GM21723 (cell line): Measurements from ENCODE around the gene ABCG1.

Experiments
- ATAC-seq: cut with Tn5 transposase; IDR thresholded peaks from one replicate; pipeline ENCODE4 v1.9.1; 2021; ENCODE audit warnings: mild to moderate bottlenecking, moderate library complexity; ENCODE audit not compliant: unreplicated experiment

Gene ABCG1

DNA sequence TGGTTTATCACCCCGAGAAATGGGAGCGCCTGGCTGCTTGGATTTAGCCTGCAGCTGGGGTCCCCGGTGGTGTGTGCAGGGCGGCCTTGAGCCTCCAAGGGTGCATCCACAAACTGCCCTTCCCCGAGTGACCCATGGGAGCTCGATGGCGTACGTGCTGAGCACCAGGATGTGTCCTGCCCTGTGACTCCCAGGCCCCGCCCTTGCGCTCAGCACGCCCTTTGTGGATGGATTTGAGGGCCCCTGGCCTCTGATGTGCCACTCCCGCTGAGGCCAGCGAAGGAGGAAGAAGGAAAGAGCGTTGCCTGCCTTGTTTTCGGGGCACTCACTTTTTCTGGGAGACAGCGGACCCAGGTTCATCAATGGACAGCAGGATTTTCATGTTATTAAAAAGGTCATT, 98.0 kb downstream of the ABCG1 start:
- ATAC-seq: no peak

DNA sequence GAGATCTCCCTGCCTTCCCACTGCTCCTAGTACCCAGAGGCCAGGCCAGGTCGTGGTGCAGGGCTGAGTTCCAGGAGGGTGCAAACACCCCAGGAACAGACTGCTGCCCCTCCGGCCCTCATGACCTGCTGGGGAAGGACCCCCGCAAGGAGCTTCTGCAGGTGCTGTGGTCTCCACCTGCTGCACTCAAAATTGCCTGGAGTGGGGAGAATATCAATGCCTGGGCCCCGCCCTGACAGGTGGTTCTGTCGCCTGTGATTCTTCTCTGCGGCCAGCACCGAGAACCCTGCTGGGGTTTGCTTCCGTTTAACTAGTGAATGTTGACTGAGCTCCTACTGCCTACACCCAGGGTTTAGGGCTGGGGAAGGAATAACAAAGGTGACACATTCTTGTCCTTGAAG, 98.4 kb downstream of the ABCG1 start:
- ATAC-seq: no peak

DNA sequence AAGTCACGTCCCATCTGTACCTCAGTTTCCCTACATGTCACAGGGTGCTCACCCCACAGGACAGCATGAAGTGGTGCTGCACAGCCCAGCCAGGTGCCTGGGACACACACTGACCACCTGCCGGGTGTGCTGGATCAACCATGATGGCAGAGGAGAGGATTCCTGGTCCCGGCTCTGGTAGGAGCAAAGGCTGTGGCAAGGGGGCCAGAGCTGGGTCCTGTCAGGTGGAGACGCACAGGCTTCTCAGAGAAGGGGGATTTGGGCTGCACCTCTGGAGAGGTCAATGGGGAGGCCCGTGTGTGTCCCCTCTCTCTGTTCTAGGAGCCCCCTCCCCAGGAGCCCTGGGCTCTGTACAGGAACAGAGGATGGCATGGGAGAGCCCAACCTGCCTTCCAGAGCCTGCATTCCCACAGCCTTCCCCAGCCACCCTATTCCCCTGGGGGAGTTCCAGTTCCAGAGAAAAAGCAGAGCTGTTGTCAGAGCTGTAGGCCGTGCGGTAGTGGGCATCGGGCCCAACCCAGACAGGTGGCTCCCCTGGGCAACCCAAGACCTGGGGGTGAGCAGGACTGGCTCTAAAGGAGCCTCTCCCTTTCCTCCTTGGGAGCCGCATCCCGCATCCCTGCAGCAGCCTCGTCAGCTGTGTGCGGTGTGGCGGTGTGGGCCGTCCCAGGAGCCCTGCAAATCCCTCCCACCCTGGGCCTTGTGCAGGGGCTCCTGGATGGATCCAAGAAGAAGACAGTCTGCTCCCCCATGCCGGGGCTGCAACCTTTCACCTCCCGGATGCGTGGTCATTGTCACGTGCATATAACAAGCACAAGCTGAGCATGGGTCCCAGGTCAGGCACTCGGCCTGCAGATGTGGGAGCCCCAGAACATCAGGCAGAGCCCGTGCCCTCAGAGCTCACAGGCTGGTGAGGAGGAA, 99.1 kb downstream of the ABCG1 start:
- ATAC-seq: no peak

DNA sequence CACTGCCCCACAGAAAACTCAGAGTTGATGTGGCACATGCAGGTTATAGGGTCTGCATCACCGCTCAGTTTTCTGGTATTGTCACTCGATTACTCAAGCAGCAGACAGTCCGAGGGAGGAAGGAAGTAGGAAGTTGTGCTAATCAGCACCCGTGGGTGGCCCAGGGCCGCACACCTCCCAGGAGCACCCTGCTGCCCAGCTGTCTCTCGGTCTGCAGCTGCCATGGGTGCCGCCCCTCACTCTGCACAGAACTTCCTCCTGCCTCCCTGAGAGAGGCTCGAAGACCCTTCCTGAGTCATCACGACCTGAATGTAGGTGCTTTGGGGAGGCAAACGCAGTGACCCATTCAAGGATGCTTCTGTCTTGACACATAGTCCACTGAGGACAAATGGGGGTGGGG, 100.4 kb downstream of the ABCG1 start:
- no peak for ATAC-seq

DNA sequence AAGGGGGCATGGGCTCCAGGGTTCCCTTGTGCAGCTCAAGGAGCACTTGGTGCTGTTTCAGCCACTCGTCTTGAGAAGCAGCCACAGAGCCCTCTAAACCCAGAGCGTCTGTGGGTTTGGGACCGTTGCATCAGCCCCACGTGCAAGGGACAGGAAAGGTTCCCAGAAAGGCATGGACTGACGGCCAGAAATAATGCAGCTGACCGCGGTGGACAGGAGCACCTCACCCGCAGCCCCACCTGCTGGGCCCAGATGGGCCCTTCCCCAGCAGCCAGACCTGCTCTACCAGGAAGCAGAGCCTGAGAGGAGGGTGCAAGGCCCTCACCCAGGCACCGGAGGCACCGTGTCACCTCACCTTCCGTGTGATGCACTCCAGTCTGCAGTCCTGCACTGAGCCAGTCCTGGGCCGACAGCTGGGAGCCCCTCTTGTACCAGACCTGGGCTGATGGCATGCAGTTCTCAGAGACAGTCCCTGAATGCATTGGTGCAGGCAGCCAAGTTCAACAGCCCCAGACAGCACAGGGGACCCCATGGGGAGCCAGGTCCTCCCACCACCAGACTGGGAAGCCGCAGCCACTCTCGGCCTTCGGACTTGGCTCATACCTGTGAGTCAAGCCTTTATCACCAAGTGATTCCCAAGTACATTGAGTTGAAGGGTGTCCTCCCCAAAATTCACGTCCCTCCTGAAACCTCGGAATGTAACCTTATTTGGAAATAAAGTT, 101.1 kb downstream of the ABCG1 start:
- no peak for ATAC-seq

DNA sequence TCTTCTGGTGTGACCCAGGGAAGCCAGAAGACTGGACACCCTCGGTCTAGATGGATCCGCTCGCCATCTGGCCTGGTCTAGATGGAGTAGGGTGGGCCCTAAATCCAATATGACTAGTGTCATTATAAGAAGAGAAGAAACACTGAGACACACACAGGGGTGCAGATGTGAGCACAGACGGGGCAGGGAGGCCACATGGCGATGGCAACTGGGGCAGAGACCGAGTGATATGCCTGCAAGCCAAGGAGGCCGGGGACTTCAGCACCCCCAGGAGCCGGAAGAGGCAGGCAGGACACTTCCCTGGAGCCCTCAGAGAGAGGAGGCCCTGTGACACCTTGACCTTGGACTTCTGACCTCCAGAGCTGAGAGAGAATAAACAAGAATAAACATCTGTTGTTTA, 101.9 kb downstream of the ABCG1 start:
- ATAC-seq: no peak

DNA sequence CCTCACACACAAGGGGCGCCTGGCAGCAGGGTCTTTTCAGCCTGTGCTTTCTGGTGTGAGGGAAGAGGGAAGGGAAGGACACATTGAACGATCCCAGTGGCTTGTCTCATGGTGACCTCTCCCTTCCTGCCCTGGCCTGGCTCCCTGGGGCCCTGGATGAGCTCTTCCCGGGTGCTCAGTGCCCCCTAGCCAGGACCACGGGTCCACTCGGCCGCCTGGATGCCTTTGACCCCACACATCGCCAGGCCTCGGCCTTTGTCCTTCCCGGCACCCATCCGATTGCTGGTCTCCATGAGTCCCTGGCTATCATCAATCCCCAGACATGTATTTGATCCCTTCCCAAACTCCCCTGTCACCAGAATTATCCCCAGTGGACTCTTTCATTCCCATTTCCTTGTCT, 102.3 kb downstream of the ABCG1 start:
- no peak for ATAC-seq

DNA sequence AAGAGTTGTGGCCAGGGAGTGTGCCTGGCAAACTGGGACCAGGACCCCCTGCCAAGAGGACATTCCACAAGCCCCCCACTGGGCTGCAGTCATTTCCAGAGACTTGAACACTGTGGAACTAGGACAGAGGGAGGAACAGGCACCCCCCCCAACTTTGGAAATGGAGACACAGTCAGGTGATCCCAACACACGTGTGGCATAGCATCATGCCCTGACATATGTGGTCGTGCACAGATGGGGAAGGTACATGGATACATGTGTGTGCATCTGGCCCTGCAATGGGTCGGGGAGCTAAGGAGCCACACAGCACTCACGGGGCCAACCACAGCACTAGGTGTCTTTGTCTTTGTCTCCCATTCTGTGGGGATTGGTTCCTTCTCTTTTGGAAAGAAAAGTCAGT, 102.9 kb downstream of the ABCG1 start:
- ATAC-seq: no peak

DNA sequence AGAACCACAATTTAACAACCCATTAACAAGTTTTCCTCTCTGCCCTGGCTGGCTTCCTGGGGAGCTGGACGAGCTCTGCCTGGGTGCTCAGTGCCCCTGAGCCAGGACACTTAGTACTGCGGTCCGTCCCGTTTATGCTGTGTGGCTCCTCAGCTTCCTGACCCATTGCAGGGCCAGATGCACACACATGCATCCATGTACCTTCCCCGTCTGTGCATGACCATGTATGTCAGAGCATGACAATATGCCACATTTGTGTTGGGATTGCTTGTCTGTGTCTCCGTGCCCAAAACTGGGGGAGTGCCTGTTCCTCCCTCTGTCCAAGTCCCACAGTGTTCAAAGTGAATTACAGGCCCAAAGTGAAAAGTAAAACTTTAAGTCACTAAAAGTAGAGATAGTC, 106.0 kb downstream of the ABCG1 start:
- ATAC-seq: no peak

DNA sequence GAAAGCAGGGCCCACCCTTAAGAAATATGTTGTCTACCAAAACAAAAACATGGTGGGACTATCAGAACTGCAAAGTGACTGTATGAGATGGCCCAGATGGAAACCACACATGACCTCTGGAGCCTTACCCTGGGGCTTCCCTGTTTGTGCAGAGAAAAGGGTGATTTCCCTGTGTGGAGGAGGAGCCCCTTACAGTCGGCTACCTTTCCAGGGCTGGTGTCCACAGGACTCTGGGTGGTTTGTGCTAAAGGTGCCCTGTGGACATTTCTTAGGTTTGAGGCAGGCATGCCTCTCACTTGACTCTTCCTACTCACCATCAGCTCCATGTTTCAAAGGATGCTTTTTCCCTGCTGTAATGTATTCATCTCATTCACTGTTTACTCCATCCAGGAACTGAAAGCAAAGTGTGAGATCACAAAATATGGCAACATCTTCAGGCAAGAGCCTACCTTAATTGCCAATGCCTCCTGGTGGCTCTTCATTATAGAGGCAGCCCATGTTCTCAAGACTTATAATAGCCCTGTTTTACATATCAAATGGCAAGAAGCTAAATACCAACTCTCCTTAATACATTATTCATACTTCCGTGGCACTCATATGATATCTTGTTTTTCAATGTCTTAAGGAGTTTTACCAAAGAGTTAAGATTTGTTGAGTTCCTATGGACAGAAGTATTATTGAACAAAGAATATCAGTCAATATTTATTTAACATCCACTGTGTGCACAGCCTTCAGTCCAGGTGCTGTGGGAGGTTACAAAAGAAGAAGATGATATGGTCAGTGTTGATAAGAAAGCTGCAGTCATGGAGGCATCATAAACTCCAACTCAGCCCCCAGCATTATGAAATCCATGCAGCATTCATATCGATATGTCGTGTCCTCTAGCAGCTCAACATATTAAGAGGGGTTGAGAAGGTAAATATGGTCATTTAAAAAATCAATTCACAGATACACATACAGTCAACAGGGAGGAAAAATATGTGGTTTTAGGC, 111.7 kb downstream of the ABCG1 start:
- no peak for ATAC-seq

DNA sequence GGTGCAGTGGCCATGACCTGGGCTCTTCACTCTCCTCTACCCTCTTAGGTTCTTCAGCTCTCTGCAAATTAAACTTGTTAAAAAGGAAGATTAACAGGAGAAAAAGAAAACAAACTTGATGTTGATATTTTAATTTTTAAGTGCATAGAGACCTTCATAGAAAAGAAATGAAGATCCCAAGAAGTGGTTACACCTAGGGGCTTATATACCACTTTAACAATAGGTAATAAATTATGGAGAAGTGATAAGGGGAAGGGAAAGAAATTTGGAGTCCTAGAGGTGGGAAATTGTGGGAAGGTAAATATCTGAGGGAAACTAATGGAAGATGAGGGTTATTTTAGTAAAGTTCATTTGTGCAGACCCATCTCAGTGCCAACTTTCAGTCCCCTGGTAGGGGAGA, 112.7 kb downstream of the ABCG1 start:
- no peak for ATAC-seq

DNA sequence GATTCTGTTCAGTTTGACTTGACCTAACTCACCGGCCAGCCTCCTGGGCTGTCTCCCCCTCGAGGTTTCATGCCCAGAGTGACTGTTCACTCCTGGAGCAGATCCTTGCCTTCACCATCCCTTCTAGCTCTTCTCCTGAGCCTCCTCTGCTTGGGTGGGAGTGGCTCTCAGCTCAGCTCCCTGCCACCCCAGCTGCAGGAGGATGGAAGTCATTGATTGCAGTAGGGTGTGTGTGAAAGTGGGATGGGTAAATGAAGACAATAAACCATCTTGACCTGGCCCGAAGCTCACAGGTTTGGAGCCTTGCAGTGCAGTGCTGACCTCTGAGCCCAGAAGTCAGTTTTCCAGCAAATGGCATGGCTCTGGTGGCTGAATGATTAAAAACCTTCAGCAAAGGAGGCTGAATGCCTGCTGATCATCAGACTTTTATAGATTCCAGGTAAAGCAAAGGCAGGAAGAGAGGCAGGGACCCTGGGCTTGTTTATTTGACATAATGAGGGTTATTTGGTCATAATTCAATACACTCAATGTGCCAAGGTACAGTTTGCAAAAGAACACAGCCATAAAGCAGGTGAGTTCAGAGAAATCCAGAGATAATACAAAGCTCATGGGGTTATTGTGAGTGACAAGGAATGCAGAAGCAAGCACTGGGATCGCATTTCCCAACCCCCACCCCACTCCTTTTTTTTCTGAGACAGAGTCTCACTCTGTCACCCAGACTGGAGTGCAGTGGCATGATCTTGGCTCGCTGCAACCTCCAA, 113.8 kb downstream of the ABCG1 start:
- ATAC-seq: no peak

DNA sequence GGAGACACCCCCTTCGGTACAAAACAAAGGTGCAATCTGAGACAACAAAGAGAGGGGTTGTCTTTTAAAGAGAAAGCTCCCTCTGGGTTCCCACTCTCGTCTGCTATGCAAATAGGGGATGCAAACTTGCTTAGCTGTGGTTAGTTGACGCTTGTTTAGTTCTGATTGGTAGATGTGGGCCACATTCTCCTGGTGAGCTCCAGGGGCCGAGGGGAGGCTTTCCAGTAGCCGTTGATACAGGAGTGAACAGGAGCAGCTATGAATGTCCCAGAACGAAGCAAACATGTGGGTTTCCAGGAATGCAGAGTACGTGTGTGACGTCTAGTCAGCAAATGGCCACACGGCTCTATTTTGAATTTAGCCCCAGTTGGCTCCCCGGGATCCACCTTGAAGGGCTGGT, 117.1 kb downstream of the ABCG1 start:
- ATAC-seq: no peak

DNA sequence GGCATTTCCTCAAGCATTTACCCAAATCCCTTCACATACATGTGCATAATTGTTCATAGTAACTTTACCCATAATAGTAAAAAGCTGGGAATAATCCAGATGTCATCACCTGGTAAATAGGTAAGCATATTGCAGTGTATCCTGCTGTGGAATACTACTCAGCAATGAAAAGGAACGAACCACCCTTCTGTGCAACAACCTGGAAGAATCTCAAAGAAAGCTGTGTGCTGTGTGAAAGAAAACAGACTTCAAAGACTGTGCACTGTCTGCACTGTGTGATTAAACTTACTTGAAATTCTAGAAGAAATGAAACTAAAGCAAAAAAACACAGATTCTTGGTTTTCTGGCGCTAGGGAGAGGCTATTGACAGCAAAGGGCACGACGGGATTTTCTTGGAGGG, 118.3 kb downstream of the ABCG1 start:
- ATAC-seq: no peak

DNA sequence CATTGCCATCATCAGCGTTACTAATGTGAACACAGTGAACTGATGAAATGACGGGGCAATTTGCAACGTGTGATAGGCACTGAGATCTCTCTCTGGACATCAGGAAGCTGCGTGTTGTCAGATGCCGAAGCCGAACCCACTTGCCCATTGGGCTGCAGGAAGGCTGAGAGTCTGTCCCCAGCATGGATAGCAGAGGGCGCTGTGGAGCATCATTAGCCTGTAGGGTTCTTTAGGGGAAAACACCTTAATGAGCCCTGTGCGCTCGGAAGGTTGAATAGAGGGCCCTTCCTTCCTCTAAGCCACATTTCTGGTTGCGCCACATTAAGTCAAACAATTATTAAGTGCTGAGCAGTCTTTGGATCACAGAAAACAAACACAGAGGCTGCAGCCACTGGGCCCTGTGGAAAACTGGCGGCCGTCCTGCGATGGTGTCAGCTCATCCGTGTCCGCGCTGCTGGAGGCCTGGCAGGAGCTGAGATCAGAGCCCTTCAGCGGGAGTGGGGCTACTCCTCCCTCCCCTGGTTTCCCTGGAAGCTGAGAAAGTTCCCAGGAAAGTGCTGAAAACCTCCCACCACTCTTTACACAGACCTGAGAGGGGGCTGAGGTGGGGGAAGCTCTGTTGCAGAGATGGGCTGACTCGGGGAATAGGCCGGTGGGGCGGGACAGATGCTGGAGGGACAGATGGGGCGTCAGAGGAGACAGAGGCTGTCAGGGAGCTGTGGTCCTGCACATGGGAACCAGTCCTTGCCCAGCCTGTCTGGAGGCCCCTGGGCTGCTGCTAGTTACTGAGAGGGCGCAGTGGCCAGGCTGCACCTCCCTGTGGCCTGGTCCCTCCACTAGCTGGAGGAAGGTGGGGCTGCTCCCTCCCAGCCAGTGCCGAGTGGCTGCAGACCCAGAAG, 119.1 kb downstream of the ABCG1 start:
- ATAC-seq: no peak

DNA sequence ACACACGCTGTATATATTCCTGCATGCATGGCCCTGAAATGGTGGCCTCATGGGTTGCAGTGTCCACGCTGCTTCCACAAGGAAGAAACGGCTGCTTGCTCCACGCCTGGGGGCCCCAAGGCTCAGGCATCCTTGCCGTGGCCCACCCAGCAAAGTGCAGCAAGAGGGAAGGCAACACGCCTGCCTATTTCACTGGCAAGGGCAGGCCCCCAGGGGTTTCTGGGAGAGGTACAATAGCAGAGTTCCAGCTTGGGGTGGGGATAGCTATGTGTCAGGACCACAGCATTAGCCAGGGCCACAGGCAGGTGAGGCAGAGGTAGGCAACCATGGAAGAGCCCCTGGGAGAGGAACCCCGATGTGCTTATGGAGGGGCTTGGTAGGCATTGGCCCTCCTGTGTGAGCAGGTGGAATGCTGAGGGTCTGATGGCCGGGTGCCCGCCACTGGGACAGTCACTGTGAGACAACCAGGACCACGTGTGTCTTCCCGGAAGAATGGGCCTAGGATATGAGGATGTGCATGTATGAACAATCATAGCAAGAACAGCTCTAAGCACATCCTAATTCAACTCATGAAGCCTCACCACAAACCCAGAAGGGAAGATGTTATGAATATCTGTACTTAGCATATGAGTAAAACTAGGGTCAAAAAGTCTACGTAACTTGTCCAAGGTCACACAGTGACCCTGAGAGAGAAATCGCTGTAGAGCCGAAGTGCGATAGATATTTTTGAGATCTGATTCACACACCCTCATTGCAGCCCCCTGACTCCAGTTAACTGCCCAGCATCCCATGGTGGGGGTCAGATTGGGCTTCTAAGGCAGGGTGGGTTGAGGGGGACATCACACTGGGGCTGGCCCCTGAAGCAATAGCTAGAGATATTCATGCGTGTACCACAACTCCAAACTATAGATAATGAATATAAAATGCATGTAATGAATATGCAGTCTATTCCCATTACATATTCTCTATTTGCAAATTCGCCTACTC, 120.1 kb downstream of the ABCG1 start:
- ATAC-seq: no peak

DNA sequence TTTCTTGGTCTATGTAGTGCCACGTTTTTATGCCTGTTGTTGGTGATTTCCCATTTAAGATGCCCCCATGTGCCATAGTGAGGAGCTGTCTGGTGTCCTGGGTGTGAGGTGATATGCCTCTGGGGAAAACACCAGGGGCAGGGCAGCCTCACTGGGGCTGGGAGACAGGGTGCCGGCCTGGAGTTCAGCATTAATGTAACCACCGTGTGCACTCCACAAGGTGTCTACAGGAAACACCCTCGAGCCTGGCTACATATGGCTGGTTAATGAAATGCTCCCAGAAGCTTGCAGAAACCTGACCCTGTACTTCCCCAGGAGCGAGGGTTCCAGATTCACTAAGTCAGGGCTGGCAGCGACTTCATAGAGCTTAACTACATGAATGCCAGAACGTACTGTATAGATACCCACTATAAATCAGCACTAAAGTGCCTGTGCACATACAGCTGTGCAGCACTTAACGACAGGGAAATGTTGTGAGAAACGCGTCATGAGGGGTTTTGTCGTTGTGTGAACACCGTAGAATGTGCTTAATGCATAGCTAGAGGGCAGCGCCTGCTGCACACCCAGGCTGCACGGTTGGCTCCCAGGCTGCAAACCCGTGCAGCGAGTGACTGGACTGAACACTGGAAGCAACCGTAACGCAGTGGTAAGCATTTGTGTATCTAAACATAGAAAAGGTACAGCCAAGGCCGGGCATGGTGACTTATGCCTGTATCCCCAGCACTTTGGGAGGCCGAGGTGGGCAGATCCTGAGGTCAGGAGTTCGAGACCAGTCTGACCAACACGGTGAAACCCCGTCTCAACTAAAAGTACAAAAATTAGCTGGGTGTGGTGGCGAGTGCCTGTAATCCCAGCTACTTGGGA, 121.5 kb downstream of the ABCG1 start:
- ATAC-seq: no peak
